ENCODE data around the gene IFFO2. TPM values are rescaled to one million over a fixed set of nuclear protein-coding genes. Genes with fewer than 3 reads are reported as not detected.

The IFFO2 gene
- total and polyA plus RNA-seq, 2 of the 13 experiments (the other 11 are each of a cell fraction or from before 2014, with no cell fraction given), result 7.3 to 16.7 TPM

DNA sequence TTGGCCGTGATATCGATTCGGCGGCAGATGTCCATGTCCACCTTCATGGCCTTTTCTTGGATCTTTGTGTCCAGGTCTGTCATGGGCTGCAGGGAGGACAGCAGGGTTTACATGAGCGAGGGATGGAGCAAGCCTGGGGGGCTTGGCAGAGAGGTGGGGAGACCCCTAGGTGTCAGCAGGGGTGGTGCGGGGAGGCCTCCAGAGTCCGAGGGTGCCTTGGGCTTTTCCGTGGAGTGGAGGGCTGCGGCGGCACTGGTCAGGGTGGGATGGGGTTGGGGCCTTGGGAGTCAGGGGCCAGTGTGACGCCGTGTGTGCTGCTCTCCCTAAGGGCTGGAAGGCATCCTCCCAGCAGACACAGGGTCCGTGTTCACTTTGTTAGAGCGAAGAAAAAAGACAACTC, 38.1 kb downstream of the IFFO2 start:
- Histone ChIP-seq H3K27me3 (ENCODE audit: control insufficient read depth in 1 of 2, insufficient read depth in 2 of 2, low read length in 2 of 2) (no peaks in the 10 kb centered on the region), H3K4me2 (ENCODE audit: low read depth, low read length) (no peak overlapping the region), H4K20me1 (ENCODE audit: insufficient read depth, low read length) (no peaks in the 10 kb centered on the region; the same call in 1 of the 2 replicates), H3K9ac (ENCODE audit: insufficient read depth, low read depth, low read length) (no peak overlapping the region), H3K9me3 (ENCODE audit: low read length) (no peaks in the 10 kb centered on the region), H3K79me2 (ENCODE audit: insufficient read depth, low read length) (peaks cover 6% of the 10 kb centered on the region), H3K27ac (ENCODE audit: extremely low read length, insufficient read depth, low read length) (no peak overlapping the region), H3K4me1 (ENCODE audit: insufficient read depth, low read length) (peaks cover 26% of the 10 kb centered on the region), H2AFZ (ENCODE audit: low read length) (no peak overlapping the region), H3K36me3 (replicated peaks in 1 of 2; ENCODE audit: control insufficient read depth in 1 of 2, insufficient read depth in 2 of 2, low read length in 2 of 2) (peaks cover 17 to 58% of the 10 kb centered on the region in 2 experiments; a peak in 4 of 5 replicates), H3K4me3 (replicated peaks in 1 of 3; ENCODE audit: insufficient read depth in 1 of 3, low read depth in 2 of 3, low read length in 3 of 3) (no peak overlapping the region)
- POLR2A ChIA-PET, result no interaction called here
- no peak for ATAC-seq
- CTCF ChIA-PET (ENCODE audit: low intra/inter-chr PET ratio, low total read pairs), result no interaction called here
- BruUV-seq (replicated peaks), result no TSS peak
- no peak for FAIRE-seq
- in situ Hi-C loops (cut with HindIII; ENCODE audit: extremely low pct_ligation_motif_present, low pct_unique_long_range_greater_than_20kb), result no loop called here
- 94% methylated on average over 14 of the region's 14 CpGs for WGBS (ENCODE audit: low lambda C conversion rate)
- no peak for TF ChIP-seq MAFF (IDR thresholded peaks at IDR 0.05; ENCODE audit: low read depth, low read length)
- TF ChIP-seq KAT8 (CRISPR knock-in tag; IDR thresholded peaks at IDR 0.05), result no peak
- no peak for TF ChIP-seq NFYB (CRISPR knock-in tag; IDR thresholded peaks at IDR 0.05)
- TF ChIP-seq AGO2 (optimal IDR thresholded peaks at IDR 0.05; ENCODE audit: low read depth, low read length), result no peak
- TF ChIP-seq YY1 (IDR thresholded peaks at IDR 0.05; ENCODE audit: insufficient read depth, insufficient replicate concordance, low read depth, low read length), result no peak
- TF ChIP-seq, protein P1, sequence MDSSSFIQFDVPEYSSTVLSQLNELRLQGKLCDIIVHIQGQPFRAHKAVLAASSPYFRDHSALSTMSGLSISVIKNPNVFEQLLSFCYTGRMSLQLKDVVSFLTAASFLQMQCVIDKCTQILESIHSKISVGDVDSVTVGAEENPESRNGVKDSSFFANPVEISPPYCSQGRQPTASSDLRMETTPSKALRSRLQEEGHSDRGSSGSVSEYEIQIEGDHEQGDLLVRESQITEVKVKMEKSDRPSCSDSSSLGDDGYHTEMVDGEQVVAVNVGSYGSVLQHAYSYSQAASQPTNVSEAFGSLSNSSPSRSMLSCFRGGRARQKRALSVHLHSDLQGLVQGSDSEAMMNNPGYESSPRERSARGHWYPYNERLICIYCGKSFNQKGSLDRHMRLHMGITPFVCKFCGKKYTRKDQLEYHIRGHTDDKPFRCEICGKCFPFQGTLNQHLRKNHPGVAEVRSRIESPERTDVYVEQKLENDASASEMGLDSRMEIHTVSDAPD (CRISPR knock-in tag; IDR thresholded peaks at IDR 0.05), result no peak
- TF ChIP-seq ISL2 (CRISPR knock-in tag; IDR thresholded peaks at IDR 0.05), result no peak
- TF ChIP-seq, protein P2, sequence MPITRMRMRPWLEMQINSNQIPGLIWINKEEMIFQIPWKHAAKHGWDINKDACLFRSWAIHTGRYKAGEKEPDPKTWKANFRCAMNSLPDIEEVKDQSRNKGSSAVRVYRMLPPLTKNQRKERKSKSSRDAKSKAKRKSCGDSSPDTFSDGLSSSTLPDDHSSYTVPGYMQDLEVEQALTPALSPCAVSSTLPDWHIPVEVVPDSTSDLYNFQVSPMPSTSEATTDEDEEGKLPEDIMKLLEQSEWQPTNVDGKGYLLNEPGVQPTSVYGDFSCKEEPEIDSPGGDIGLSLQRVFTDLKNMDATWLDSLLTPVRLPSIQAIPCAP (CRISPR knock-in tag; IDR thresholded peaks at IDR 0.05; ENCODE audit: low read depth), result no peak
- TF ChIP-seq RXRB (CRISPR knock-in tag; IDR thresholded peaks at IDR 0.05; ENCODE audit: borderline replicate concordance), result no peak
- TF ChIP-seq, protein P3, sequence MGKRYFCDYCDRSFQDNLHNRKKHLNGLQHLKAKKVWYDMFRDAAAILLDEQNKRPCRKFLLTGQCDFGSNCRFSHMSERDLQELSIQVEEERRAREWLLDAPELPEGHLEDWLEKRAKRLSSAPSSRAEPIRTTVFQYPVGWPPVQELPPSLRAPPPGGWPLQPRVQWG (CRISPR knock-in tag; IDR thresholded peaks at IDR 0.05; ENCODE audit: borderline replicate concordance, low read depth), result no peak
- TF ChIP-seq SMC3 (IDR thresholded peaks at IDR 0.05; ENCODE audit: low read length), result no peak
- TF ChIP-seq ZNF317 (CRISPR knock-in tag; IDR thresholded peaks at IDR 0.05), result no peak
- DNase-seq (ENCODE audit: low spot score), result no peak
- intact Hi-C loops (cut with micrococcal nuclease; ENCODE audit: unreplicated experiment), result no loop called here
